Measurements from ENCODE around the gene CDH13. TPM values are rescaled to one million over a fixed set of nuclear protein-coding genes. Genes with fewer than 3 reads are reported as not detected.

CDH13 gene
- total and polyA plus RNA-seq, 9 of the 15 experiments (the other 6 are each of a cell fraction or from before 2014, with no cell fraction given) = 0.03 TPM; not detected in 8

- DNase-seq (ENCODE audit: extremely low read depth in 1 of 4, low spot score in 3 of 4) (no peak), FAIRE-seq (no peak), ATAC-seq (no peak)
- POLR2A ChIA-PET = interaction anchor here (0.7 kb wide), 1 partner anchor 30 kb away, joined by 3 read pairs; no protein-coding TSS in a partner anchor
- Histone ChIP-seq H3K27ac (ENCODE audit: extremely low read depth, low read depth, low read length) (no peak overlapping the region), H3K9ac (ENCODE audit: insufficient read depth in 1 of 2, low read depth in 2 of 2, low read length in 2 of 2) (no peak overlapping the region), H3K4me3 (no peak overlapping the region), H2AFZ (ENCODE audit: low read depth, low read length) (no peak overlapping the region), H3K27me3 (ENCODE audit: control insufficient read depth in 2 of 2, insufficient read depth in 2 of 2, low read length in 2 of 2) (no peaks in the 10 kb centered on the region), H3K9me1 (ENCODE audit: control insufficient read depth, insufficient read depth, low read length) (no peaks in the 10 kb centered on the region), H3K36me3 (ENCODE audit: control insufficient read depth, insufficient read depth, low read length) (no peaks in the 10 kb centered on the region), H3K9me3 (replicated peaks; ENCODE audit: control insufficient read depth, insufficient read depth, low read depth, low read length) (no peaks in the 10 kb centered on the region), H3K79me2 (ENCODE audit: control insufficient read depth, insufficient read depth, low read length) (no peaks in the 10 kb centered on the region), H3K4me1 (replicated peaks in 1 of 2; ENCODE audit: control insufficient read depth in 2 of 2, insufficient read depth in 2 of 2, low read length in 2 of 2) (no peaks in the 10 kb centered on the region), H3K4me2 (ENCODE audit: insufficient read depth, low read length) (no peak overlapping the region), H4K20me1 (replicated peaks; ENCODE audit: control insufficient read depth, insufficient read depth, low read length) (no peaks in the 10 kb centered on the region)
- CTCF ChIA-PET (ENCODE audit: low intra/inter-chr PET ratio) = no interaction called here
- intact Hi-C loops (cut with micrococcal nuclease) = no loop called here
- 4% methylated on average over 3 of the region's 3 CpGs for WGBS (ENCODE audit: insufficient coverage, low coverage, missing lambda C conversion rate)
- BruUV-seq (replicated peaks) = no TSS peak
- in situ Hi-C loops (cut with MboI) = no loop called here
- TF ChIP-seq TCF3 (CRISPR knock-in tag; IDR thresholded peaks at IDR 0.05) (no peak), BRF1 (IDR thresholded peaks at IDR 0.05; ENCODE audit: borderline replicate concordance, extremely low read depth, insufficient read length) (no peak), EZH2 (IDR thresholded peaks at IDR 0.05; ENCODE audit: borderline replicate concordance, low read depth, low read length) (no peak), RNF2 (IDR thresholded peaks at IDR 0.05) (no peak), MBD2 (IDR thresholded peaks at IDR 0.05; ENCODE audit: borderline replicate concordance, low read depth) (no peak), ARID1B (IDR thresholded peaks at IDR 0.05) (no peak), DIDO1 (tag; IDR thresholded peaks at IDR 0.05; ENCODE audit: low read depth) (no peak), TGIF2 (CRISPR knock-in tag; IDR thresholded peaks at IDR 0.05) (no peak), SMARCE1 (IDR thresholded peaks at IDR 0.05) (no peak), HDAC3 (IDR thresholded peaks at IDR 0.05; ENCODE audit: borderline replicate concordance, partially characterized antibody) (no peak), MGA (IDR thresholded peaks at IDR 0.05) (no peak), XRCC5 (IDR thresholded peaks at IDR 0.05; ENCODE audit: low read depth, low read length) (no peak), NEUROD1 (IDR thresholded peaks at IDR 0.05; ENCODE audit: borderline replicate concordance, low read depth, low read length, partially characterized antibody) (no peak), RB1 (IDR thresholded peaks at IDR 0.05; ENCODE audit: low read depth) (no peak)
Measured at GRCh38 chr16:82699260-82699659, 72.5 kb downstream of the CDH13 start.

Data from K562 (cell line).